HCEC 1CT (cell line): ENCODE results near the gene COL8A1.
"Not testable (repeated sequence)": the region's sequence is repeated elsewhere in the genome, so short reads cannot be mapped to it uniquely, and the experiment has no call there.

ENCODE experiments used
- DNase-seq: peaks from one replicate; pipeline ENCODE4 v3.0.0-alpha.2; 2017

Gene COL8A1

DNA sequence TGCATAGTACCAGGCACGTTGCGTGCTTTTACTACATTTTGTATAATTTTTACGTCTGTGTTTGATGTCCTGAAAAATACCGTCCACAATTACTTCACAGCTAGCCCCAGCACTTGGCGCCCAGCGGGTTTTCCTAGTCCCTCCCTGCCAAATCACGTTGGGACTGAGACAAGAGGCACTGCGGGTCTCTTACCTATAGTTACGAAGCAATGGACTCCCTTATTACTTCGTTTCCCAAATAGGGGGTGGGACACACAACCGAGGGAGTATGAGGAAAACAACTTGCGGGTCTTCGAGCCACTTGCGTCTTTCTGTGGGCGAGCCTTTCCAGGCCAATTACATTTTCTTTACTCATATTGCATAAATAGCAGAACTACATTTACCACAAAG, 178.6 kb downstream of the COL8A1 start:
- no peak for DNase-seq

DNA sequence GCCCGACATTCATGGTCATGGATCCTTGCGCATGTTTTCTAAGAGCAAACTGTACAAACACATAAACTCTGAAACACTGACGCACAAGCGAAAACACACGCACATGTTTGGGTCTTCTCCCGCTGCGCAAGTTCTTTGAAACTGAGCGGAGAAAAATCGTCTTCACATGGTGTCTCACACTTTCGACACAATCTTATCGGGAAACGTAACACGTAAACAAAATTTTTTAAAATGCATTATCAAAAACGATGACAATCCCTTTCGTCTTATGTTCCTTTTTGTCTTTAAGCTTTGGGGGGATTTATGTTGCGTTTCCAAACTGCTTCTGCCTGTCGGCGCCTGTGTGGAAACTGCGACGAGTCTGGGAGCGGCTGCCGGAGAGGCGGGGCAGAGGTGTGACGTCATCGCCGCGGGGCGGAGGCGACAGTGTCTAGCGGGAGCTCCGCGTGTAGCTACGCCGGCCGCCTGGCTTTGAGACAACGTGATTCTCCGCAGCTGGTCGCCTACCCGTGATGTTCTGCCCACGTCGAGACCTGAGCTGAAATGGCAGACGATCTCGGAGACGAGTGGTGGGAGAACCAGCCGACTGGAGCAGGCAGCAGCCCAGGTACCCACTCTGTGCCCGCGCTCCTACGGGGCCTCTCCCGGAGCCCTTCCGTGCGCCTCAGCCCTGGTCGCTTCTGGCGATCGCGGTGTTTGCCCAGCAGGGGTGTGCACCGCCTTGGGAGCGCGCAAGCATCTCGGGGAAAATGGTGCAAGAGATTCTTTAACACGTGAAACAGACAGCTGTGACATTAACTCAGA, 179.2 kb downstream of the COL8A1 start, which contains the start of gene CMSS1:
CMSS1 (plus strand) TSS at position 426 of the 804 bp plus-strand sequence.
- DNase-seq = peak; percentile 95

DNA sequence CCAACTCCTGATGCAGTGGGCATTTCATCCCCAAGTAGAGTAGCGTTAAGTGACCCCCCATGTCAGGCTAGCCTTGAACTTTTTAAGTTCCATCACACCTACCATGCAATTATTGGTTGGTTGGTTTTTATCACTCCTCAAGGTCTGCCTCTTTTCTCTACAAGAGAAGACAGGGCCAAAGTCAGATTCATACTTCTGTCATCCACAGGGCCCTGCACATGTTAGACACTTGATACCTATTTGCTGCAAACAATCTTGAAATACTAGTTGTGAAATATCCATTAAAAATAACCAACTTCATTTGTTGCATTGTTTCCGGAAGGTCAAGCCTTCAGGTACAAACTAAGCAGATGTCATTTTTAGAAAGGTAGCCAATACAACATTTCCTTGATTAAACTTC, 180.4 kb downstream of the COL8A1 start:
- no peak for DNase-seq

- DNase-seq = no peak
Measured at GRCh38 chr3:99823723-99824711, 185.6 kb downstream of the COL8A1 start.

- peak; percentile 52 for DNase-seq
Measured at GRCh38 chr3:99825004-99825640, 186.7 kb downstream of the COL8A1 start.

- no peak for DNase-seq
Measured at GRCh38 chr3:99829844-99830243, 191.4 kb downstream of the COL8A1 start.

DNA sequence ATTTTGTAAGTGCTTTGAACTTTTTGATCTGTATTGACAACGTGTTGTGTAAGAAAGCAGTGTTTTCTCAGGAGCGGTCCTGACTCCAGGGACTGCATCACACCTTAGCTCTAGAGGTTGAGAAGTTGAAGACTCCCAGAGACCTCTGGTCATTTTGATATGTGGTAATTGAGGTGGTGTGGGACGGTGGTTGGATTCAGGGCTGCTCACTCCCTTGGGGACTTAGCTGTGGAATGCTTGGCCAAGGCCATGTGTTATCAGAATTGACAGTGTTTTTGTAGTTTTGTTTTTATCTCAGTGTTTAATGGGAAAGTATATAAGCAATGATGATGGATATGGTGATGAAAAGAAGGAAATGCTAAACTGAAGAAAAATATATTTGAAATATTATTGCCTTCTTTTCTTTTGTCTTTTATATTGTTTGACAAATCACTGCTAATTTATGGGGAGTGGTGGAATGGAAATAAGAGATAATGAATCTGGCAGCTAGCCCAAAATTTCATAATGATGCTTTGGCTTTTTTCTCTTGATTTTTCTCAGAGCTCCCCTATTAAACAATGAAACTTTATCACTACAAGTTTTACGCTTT, 195.3 kb downstream of the COL8A1 start:
- no peak for DNase-seq

- no peak for DNase-seq
Measured at GRCh38 chr3:99834211-99834957, 196.0 kb downstream of the COL8A1 start.

DNA sequence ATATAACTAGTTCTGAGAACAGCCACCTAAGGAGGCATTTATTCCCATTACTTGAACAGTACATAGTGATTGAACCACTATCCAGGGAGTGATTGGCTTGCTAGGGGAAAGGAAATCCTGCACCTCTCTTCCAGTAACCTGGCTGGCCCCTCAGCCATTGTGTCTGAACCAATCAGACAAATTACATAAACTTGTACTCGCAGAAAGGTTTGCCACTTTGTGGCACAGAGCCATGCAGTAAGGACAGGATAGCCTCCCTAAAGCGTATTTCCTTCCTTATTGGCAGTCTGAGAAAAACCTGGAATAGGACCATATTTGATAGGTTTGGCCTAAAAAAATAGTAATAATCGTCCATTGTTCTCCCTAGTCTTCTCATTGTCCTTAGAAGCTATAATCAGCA, 198.3 kb downstream of the COL8A1 start:
- DNase-seq = no peak

GRCh38 chr3:99837715-99838114, 199.3 kb downstream of the COL8A1 start:
- no peak for DNase-seq

- DNase-seq = no peak
Measured at GRCh38 chr3:99838755-99839154, 200.4 kb downstream of the COL8A1 start.

DNA sequence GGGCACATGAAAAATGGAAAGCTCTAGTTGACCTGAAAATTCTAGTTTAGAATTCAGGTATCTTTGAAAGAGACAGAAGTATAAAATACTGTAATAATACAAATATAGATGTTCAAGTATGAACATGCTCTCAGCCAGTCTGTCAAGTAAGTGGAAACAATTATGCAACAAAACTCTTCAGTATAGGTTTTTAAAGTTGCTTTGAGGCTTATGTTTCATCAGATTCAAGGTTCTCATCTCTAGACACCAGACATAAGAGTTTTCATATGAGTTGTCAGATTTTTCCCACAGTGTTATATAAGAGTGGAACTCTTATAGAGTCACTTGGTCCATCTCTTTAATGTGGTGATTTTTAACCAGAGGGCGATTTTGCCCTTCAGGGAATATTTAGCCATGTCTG, 201.2 kb downstream of the COL8A1 start:
- no peak for DNase-seq

DNA sequence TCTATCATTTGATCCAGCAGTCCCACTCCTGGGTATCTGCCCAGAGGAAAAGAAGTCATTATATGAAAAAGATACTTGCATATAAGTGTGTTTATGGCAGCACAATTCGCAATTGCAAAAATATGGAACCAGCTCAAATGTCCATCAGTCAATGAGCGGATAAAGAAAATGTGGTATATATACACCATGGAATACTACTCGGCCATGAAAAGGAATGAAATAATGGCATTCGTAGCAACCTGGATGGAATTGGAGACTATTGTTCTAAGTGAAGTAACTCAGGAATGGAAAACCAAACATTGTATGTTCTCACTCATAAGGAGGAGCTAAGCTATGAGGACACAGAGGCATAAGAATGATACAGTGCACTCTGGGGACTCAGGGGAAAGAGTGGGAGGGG, 203.6 kb downstream of the COL8A1 start:
- DNase-seq = not testable (repeated sequence)

DNA sequence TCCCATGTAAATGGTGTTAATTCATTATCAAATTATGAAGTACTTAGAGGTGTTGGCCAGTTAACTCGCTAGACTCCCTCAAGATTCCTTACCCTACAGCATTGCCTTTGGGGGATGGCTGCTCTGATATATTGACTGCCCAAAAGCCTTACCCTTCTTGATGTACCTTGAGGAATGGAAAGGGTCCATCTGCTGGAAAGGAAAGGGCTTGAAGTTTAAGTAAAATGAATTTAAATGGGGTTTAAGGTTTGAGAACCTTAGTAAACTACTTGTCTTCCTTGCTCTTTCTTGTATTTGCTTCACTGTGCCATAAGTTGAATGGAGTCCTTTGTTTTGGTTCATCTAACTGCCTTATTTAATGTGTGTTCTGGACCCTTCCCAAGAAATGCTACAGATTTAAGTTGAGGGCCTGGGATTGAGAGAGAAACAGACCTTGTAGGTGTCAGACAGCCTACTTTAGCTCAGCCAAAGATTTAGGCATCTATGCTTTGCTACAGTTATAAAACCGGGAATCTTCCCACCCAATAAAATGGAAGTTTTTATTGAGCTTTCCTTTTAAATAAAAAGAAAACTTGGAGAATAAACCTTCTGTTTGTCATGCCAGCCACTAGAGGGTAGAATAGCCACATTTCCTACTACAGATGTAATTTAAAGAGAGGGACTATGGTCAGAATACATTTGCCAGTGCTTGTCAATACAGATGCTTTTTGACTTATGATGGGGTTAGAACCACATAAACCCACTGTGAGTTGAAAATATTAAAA, 204.6 kb downstream of the COL8A1 start:
- peak; percentile 71 for DNase-seq

DNA sequence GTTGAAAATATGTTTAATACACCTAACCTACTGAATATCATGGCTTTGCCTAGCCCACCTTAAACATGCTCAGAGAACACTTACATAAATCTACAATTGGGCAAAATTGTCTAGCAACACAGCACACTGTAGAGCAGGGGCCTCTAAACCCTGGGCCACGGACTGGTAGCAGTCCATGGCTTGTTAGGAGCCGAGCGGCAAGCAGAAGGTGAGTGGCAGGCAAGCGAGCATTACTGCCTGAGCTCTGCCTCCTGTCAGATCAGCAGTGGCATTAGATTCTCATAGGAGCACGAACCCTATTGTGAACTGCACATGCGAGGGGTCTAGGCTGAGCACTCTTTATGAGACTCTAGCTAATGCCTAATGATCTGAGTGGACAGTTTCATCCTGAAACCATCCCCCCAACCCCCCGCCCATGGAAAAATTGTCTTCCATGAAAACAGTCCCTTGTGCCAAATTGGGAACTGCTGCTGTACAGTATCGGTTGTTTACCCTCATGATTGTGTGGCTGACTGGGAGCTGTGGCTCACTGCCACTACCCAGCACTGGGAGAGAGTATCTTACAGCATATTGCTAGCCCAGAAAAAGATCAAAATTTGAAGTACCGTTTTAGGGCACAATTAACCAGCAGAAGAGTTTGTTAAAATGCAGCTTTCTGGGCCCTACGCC, 205.3 kb downstream of the COL8A1 start:
- DNase-seq = no peak

DNA sequence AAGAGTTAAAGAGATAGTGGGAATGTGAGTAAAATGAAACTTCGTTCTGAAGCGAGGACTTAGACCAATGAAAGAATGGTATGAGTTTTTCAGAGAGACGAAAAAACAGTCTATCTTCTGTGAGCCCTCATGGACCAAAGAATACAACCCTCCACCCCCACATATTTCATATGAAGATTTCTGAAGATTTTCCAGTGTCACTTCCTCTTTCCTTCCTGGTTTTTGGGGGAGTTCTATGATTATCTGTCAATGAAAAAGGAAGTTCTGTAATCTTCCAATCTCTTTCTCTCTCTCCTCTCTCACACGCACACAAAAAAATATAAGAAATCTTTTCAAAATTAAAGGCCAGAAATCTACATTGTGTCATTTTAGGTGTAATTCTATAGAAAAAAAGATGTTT, 206.9 kb downstream of the COL8A1 start:
- no peak for DNase-seq

GRCh38 chr3:99845999-99846398, 207.6 kb downstream of the COL8A1 start:
- DNase-seq = no peak

DNA sequence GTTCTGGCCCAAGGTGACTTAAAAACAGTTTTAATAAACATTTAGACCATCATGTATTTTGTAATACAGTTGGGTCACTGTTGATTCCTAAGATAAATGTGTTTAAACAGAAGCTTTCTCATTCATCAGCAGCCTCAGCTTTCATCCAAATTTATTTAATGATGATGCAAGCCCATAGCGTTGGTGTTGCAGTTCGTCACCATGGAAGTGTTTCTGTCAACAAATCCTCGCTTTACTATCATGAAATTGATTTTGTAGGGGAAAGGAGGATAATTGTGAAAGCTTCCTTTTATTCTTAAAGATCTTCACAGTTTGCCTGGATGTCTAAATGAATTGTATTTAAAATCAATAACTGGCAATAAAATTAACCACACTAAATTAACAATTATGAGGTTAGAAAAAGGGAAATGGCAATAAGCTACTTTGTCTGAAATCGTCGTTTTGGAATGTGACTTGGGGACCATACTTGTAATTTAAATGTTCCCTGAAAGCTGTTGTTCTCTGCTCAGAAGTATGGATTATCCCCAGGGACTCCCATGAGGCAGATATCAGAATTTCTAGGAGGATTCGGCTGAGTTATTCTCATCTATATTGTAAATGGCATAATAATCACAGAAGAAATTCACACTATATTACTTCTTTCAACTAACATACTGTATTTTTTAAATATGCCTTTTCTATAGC, 208.2 kb downstream of the COL8A1 start:
- peak; percentile 77 for DNase-seq

GRCh38 chr3:99848433-99848832, 210.0 kb downstream of the COL8A1 start:
- DNase-seq = no peak
